Loucy (cell line): ENCODE data around the gene NXT1.

Experiments
- CTCF ChIP-seq: fragments of 200-600 bp; sonication (generic); conservative IDR thresholded peaks from 2 replicates; pipeline ENCODE4 v1.5.1; 2014; ENCODE audit warnings: mild to moderate bottlenecking, antibody characterized with exemption, low read length
- EZH2phosphoT487 ChIP-seq: fragments of 200-600 bp; IDR thresholded peaks from 2 replicates; pipeline ENCODE4 v1.6.1; 2018; ENCODE audit warnings: antibody characterized with exemption, mild to moderate bottlenecking, moderate library complexity, borderline replicate concordance

- TF ChIP-seq CTCF, result no peak
- no peak for TF ChIP-seq EZH2phosphoT487
These were observed 5.6 kb downstream of the NXT1 start for GRCh38 chr20:23356203-23356602.
